Esophagus squamous epithelium (tissue), 4 donors: ENCODE results near the gene SPOPL.

Source experiments
- CTCF ChIP-seq, 6 experiments: fragments of 450-650 bp in 4 of 6; fragments of 200-600 bp in 2 of 6; sonication (generic) in 2 of 6; IDR thresholded peaks; one replicate each; pipeline ENCODE4 v1.5.1; 2016 to 2019; ENCODE audit warnings: antibody characterized with exemption in 6 of 6, mild to moderate bottlenecking in 4 of 6, moderate library complexity in 4 of 6
- POLR2A ChIP-seq, 4 donors: fragments of 450-650 bp; IDR thresholded peaks; one replicate each; pipeline ENCODE4 v1.6.1; 2017; ENCODE audit warnings: antibody characterized with exemption in 4 of 4, mild to moderate bottlenecking in 4 of 4, moderate library complexity in 3 of 4

DNA sequence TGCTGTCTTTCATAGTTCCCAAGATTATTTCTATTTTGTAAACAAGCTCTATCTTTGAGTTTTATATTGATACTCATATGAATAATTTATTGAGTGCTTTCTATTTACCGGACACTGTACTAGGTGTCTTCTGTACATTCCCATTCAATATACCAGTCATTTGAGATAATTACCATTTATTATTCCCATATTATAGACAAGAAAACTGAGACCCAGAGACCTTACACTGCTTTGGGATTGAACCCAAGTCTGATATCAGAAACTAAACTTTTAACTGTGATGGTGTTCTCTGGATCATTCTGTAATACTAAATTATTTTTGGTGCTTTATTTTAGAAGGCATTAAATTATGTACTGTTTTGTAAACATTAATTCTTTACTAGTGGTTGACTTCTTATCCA, 17.3 kb downstream of the SPOPL start:
- no peak for TF ChIP-seq POLR2A (IDR thresholded peaks at IDR 0.05)
- TF ChIP-seq CTCF (IDR thresholded peaks at IDR 0.05), result no peak
